BLaER1 treated with 17β-estradiol and CSF1 and Interleukin-3, amounts not matched to agents 10 nM and 100 nM (cell line): Measurements from ENCODE around the gene DBR1.

ENCODE experiments used
- H3K27ac ChIP-seq, 11 experiments: shearing (Covaris generic); formaldehyde crosslinking; 2 replicates each; pipeline ENCODE4 v1.8.1; 2022
- H3K27me3 ChIP-seq, 11 experiments: shearing (Covaris generic); formaldehyde crosslinking; 2 replicates each; pipeline ENCODE4 v1.8.1; 2022
- H3K36me3 ChIP-seq, 11 experiments: shearing (Covaris generic); formaldehyde crosslinking; 2 replicates each; pipeline ENCODE4 v1.8.1; 2022
- H3K4me1 ChIP-seq, 10 experiments: shearing (Covaris generic); formaldehyde crosslinking; 2 replicates each; pipeline ENCODE4 v1.8.1; 2022
- H3K4me2 ChIP-seq, 11 experiments: shearing (Covaris generic); formaldehyde crosslinking; 2 replicates each; pipeline ENCODE4 v1.8.1; 2022
- H3K4me3 ChIP-seq, 10 experiments: shearing (Covaris generic); formaldehyde crosslinking; 2 replicates each; pipeline ENCODE4 v1.8.1; 2022
- H3K9ac ChIP-seq, 11 experiments: shearing (Covaris generic); formaldehyde crosslinking; 2 replicates each; pipeline ENCODE4 v1.8.1; 2022
- H3K9me3 ChIP-seq, 11 experiments: shearing (Covaris generic); formaldehyde crosslinking; replicated peaks in 1 of 11; 2 replicates each; pipeline ENCODE4 v1.8.1; 2022
- H4K20me1 ChIP-seq, 11 experiments: shearing (Covaris generic); formaldehyde crosslinking; 2 replicates each; pipeline ENCODE4 v1.8.1; 2022
- Cebpa-rat ChIP-seq, 11 experiments: shearing (Covaris generic); IDR thresholded peaks; 2 replicates each; pipeline ENCODE4 v1.8.1; 2022

The DBR1 gene

DNA sequence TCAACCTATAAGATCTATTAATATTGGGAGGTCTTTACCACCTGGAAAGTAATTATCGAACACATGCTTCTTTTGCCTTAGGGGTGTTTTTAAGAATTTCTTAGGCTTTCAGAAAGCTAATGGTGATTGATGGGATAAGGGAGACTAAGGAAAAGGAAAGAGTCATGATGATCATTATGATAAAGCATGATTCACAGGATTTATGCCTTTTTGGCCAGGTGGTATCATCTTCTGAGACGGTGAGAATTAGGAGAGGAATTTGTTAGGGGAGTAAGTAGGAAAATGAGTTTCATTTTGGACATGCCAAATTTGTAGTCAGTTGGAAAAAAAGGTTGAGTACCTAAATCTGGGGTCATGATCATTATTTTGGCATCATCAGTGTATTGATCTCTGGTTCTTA lies 21.3 kb upstream of the DBR1 start:
- no peak overlapping the region for H3K4me2 ChIP-seq
- H3K9ac ChIP-seq = no peak overlapping the region
- H3K4me3 ChIP-seq = no peak overlapping the region
- H3K27ac ChIP-seq = no peak overlapping the region
- H3K4me1 ChIP-seq = peaks cover 7 to 17% (median 11%) of the 10 kb centered on the region in 10 experiments; a peak in 19 of 20 replicates
- H3K9me3 ChIP-seq = no peaks in the 10 kb centered on the region
- peaks cover 18 to 65% (median 42%) of the 10 kb centered on the region in 11 experiments for H3K36me3 ChIP-seq
- peaks cover 94 to 100% (median 100%) of the 10 kb centered on the region in 11 experiments for H4K20me1 ChIP-seq
- no peaks in the 10 kb centered on the region for H3K27me3 ChIP-seq
- TF ChIP-seq Cebpa-rat (IDR thresholded peaks at IDR 0.05) = no peak

DNA sequence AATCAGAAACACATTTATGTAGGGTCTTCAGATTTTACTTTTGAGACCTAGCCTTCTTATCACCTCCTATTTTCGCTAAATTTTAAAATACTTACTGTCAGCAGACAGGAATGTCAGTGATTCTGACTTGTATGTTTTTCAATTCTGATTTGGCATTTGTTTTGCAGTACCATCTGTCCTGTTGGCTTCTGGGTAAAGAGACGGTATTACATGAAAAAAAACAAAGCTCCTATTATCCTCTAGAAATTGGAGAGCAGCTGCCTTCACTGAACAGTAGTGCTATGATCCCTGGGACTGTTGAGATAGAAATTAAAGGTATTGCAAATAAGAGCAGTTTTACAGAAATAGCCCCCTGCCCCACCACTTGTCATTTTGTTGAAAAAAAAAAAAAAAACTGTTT lies 20.8 kb upstream of the DBR1 start:
- Histone ChIP-seq H4K20me1 (peaks cover 94 to 100% (median 100%) of the 10 kb centered on the region in 11 experiments), H3K9me3 (no peaks in the 10 kb centered on the region), H3K27ac (no peak overlapping the region), H3K27me3 (no peaks in the 10 kb centered on the region), H3K4me3 (no peak overlapping the region), H3K4me2 (no peak overlapping the region), H3K36me3 (peaks cover 18 to 70% (median 42%) of the 10 kb centered on the region in 11 experiments), H3K4me1 (peaks cover 7 to 21% (median 11%) of the 10 kb centered on the region in 10 experiments; a peak in 19 of 20 replicates), H3K9ac (no peak overlapping the region)
- no peak for TF ChIP-seq Cebpa-rat (IDR thresholded peaks at IDR 0.05)

DNA sequence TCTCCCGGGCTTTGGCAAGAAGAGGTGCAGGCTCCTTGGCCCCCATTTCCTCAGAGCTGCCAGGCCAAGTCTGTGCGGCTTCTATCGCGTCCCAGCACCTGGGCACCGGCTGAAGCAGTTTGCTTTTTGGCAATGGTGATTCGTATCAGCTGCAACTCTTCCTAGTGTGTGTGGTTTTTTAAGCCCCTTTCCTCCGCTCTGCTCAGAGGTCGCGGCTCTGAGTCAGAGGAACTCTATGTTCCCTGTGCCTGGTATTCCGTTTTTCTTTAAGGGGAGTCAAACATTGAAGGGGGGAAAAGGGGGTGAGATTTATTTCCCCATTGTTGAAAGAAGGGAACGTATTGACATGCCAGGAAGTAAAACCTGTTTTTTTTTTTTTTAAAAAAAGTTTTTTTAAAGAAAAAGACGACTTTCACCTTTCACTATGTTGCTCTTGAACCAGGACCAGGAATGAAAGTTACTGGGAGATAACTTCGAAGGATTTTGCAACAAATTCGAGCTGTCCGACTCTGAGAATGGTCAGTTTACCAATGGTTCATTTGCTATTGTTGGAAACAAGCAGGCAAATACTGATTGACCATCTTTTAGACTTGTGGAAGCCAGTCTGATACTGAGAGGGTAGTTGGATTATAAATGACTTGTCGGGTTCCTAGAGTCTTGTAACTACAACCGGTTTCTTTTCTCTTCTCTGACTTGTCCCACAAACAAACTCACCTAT lies 13.5 kb upstream of the DBR1 start:
- Histone ChIP-seq H3K9ac (peak overlapping the region; percentile 91 to 99 (median 96)), H3K4me3 (peak overlapping the region; percentile 83 to 97 (median 90)), H3K27me3 (no peaks in the 10 kb centered on the region), H3K4me2 (peak overlapping the region; percentile 77 to 93 (median 86)), H3K4me1 (peaks cover 20 to 30% (median 24%) of the 10 kb centered on the region in 10 experiments), H3K36me3 (peaks cover 8 to 42% (median 37%) of the 10 kb centered on the region in 11 experiments; a peak in 21 of 22 replicates), H4K20me1 (peaks cover 34 to 56% (median 50%) of the 10 kb centered on the region in 11 experiments; a peak in 21 of 22 replicates), H3K9me3 (no peaks in the 10 kb centered on the region), H3K27ac (peak overlapping the region; percentile 93 to 99 (median 96))
- no peak for TF ChIP-seq Cebpa-rat (IDR thresholded peaks at IDR 0.05)

- Histone ChIP-seq H3K27me3 (no peaks in the 10 kb centered on the region), H3K27ac (peak within 1 kb of the TSS; percentile 93 to 99 (median 96)), H3K4me1 (peaks cover 20 to 30% (median 24%) of the 10 kb centered on the region in 10 experiments), H3K36me3 (peaks cover 5 to 37% (median 30%) of the 10 kb centered on the region in 11 experiments; a peak in 21 of 22 replicates), H3K4me3 (peak within 1 kb of the TSS; percentile 83 to 97 (median 90)), H3K9me3 (no peaks in the 10 kb centered on the region), H3K4me2 (peak within 1 kb of the TSS; percentile 77 to 93 (median 86)), H4K20me1 (peaks cover 27 to 49% (median 43%) of the 10 kb centered on the region in 11 experiments; a peak in 20 of 22 replicates), H3K9ac (peak within 1 kb of the TSS; percentile 91 to 99 (median 96))
- TF ChIP-seq Cebpa-rat (IDR thresholded peaks at IDR 0.05) = no peak
Observed at GRCh38 chr3:138187296-138188012, 12.7 kb upstream of the DBR1 start, which contains the start of gene ARMC8. ARMC8 (plus strand) TSS chr3:138187301; CDS start chr3:138187555, 254 bp downstream.

GRCh38 chr3:138186803-138187295 lies 12.1 kb upstream of the DBR1 start:
- no peak for TF ChIP-seq Cebpa-rat (IDR thresholded peaks at IDR 0.05)
- Histone ChIP-seq H3K36me3 (peaks cover 0 to 31% (median 25%) of the 10 kb centered on the region in 11 experiments; a peak in 19 of 22 replicates), H3K4me2 (peak overlapping the region; percentile 74 to 93 (median 86)), H3K27ac (peak overlapping the region; percentile 93 to 99 (median 96)), H4K20me1 (peaks cover 21 to 43% (median 37%) of the 10 kb centered on the region in 11 experiments; a peak in 20 of 22 replicates), H3K9me3 (no peaks in the 10 kb centered on the region), H3K4me1 (peaks cover 20 to 30% (median 24%) of the 10 kb centered on the region in 10 experiments), H3K9ac (peak overlapping the region; percentile 91 to 99 (median 96)), H3K27me3 (no peaks in the 10 kb centered on the region), H3K4me3 (peak overlapping the region; percentile 83 to 97 (median 90))

GRCh38 chr3:138186221-138186620 lies 11.5 kb upstream of the DBR1 start:
- H3K9ac ChIP-seq = peak overlapping the region in 7 of 11 experiments; percentile 91 to 99 (median 96); a peak in 8 of 22 replicates

GRCh38 chr3:138184994-138185393 lies 10.3 kb upstream of the DBR1 start:
- H3K27ac ChIP-seq = no peak overlapping the region
- H3K36me3 ChIP-seq = peaks cover 0 to 12% (median 7%) of the 10 kb centered on the region in 11 experiments; a peak in 13 of 22 replicates
- H3K9ac ChIP-seq = no peak overlapping the region
- H3K27me3 ChIP-seq = no peaks in the 10 kb centered on the region
- TF ChIP-seq Cebpa-rat (IDR thresholded peaks at IDR 0.05) = no peak
- H3K4me2 ChIP-seq = no peak overlapping the region
- H3K9me3 ChIP-seq = no peaks in the 10 kb centered on the region
- H4K20me1 ChIP-seq = peaks cover 4 to 24% (median 19%) of the 10 kb centered on the region in 11 experiments; a peak in 18 of 22 replicates
- no peak overlapping the region for H3K4me3 ChIP-seq
- peaks cover 20 to 25% (median 24%) of the 10 kb centered on the region in 10 experiments for H3K4me1 ChIP-seq

More at GRCh38 chr3:138186221-138186620, 11.5 kb upstream of the DBR1 start:
- TF ChIP-seq Cebpa-rat (IDR thresholded peaks at IDR 0.05) = no peak
- Histone ChIP-seq H3K36me3 (peaks cover 0 to 24% (median 18%) of the 10 kb centered on the region in 11 experiments; a peak in 18 of 22 replicates), H3K9me3 (no peaks in the 10 kb centered on the region), H3K4me1 (peaks cover 20 to 30% (median 24%) of the 10 kb centered on the region in 10 experiments), H3K4me3 (peak overlapping the region; percentile 83 to 97 (median 90); a peak in 14 of 20 replicates), H3K4me2 (peak overlapping the region; percentile 74 to 93 (median 86)), H3K27me3 (no peaks in the 10 kb centered on the region), H4K20me1 (peaks cover 15 to 37% (median 31%) of the 10 kb centered on the region in 11 experiments; a peak in 20 of 22 replicates), H3K27ac (peak overlapping the region in 3 of 11 experiments; percentile 93 to 96 (median 94); a peak in 3 of 22 replicates)

GRCh38 chr3:138180375-138181029 lies 5.8 kb upstream of the DBR1 start:
- H3K4me1 ChIP-seq = peaks cover 0 to under 1% (median under 1%) of the 10 kb centered on the region in 10 experiments; a peak in 5 of 20 replicates
- TF ChIP-seq Cebpa-rat (IDR thresholded peaks at IDR 0.05) = no peak
- H3K4me2 ChIP-seq = no peak overlapping the region

More at GRCh38 chr3:138180375-138181029, 5.8 kb upstream of the DBR1 start:
- H3K9ac ChIP-seq = no peak overlapping the region; a peak in 1 of 22 replicates
- H3K4me3 ChIP-seq = no peak overlapping the region
- no peaks in the 10 kb centered on the region for H3K9me3 ChIP-seq
- H4K20me1 ChIP-seq = no peaks in the 10 kb centered on the region
- H3K27ac ChIP-seq = no peak overlapping the region
- no peaks in the 10 kb centered on the region for H3K27me3 ChIP-seq
- H3K36me3 ChIP-seq = no peaks in the 10 kb centered on the region
